ENCODE measurements around the gene PRPH.
"Not testable (repeated sequence)": the region's sequence is repeated elsewhere in the genome, so short reads cannot be mapped to it uniquely, and the experiment has no call there.

The PRPH gene

GRCh38 chr12:49255857-49256637 lies 38.9 kb upstream of the PRPH start:
- no peaks in the 10 kb centered on the region for H3K36me3 ChIP-seq (ENCODE audit: insufficient read depth)
- TF ChIP-seq CTCF (conservative IDR thresholded peaks at IDR 0.05; ENCODE audit: low read depth, low read length): no peak
- no peak overlapping the region for H3K9ac ChIP-seq
- H3K4me1 ChIP-seq (ENCODE audit: low read depth, poor library complexity, severe bottlenecking): peaks cover 9% of the 10 kb centered on the region
- H3K79me2 ChIP-seq (ENCODE audit: insufficient read depth, low read depth): no peaks in the 10 kb centered on the region
- H3K27me3 ChIP-seq (ENCODE audit: insufficient read depth, low read depth): no peaks in the 10 kb centered on the region
- H3K4me3 ChIP-seq (IDR thresholded peaks at IDR 0.05; ENCODE audit: insufficient read depth, low read depth, low read length): no peak overlapping the region
- no peaks in the 10 kb centered on the region for H4K20me1 ChIP-seq (ENCODE audit: insufficient read depth)
- no peak overlapping the region for H2AFZ ChIP-seq (ENCODE audit: low read depth)
- H3K27ac ChIP-seq: no peak overlapping the region
- H3K4me2 ChIP-seq: no peak overlapping the region

- not testable (repeated sequence) for H3K27ac ChIP-seq; H3K27me3 ChIP-seq (ENCODE audit: insufficient read depth, low read depth); H3K4me3 ChIP-seq (IDR thresholded peaks at IDR 0.05; ENCODE audit: insufficient read depth, low read depth, low read length); H3K36me3 ChIP-seq (ENCODE audit: insufficient read depth); H4K20me1 ChIP-seq (ENCODE audit: insufficient read depth); H3K79me2 ChIP-seq (ENCODE audit: insufficient read depth, low read depth); H3K9ac ChIP-seq; H3K4me2 ChIP-seq; H2AFZ ChIP-seq (ENCODE audit: low read depth)
- peaks cover 13% of the 10 kb centered on the region for H3K4me1 ChIP-seq (ENCODE audit: low read depth, poor library complexity, severe bottlenecking)
Observed at GRCh38 chr12:49257508-49258184, 37.3 kb upstream of the PRPH start.

GRCh38 chr12:49259452-49259851 lies 35.5 kb upstream of the PRPH start:
- peaks cover 24% of the 10 kb centered on the region for H3K4me1 ChIP-seq (ENCODE audit: low read depth, poor library complexity, severe bottlenecking)
- no peaks in the 10 kb centered on the region for H3K27me3 ChIP-seq (ENCODE audit: insufficient read depth, low read depth)
- H2AFZ ChIP-seq (ENCODE audit: low read depth): no peak overlapping the region
- H3K27ac ChIP-seq: no peak overlapping the region
- H3K36me3 ChIP-seq (ENCODE audit: insufficient read depth): no peaks in the 10 kb centered on the region
- H4K20me1 ChIP-seq (ENCODE audit: insufficient read depth): no peaks in the 10 kb centered on the region
- no peak overlapping the region for H3K9ac ChIP-seq
- no peak for TF ChIP-seq CTCF (conservative IDR thresholded peaks at IDR 0.05; ENCODE audit: low read depth, low read length)
- H3K4me3 ChIP-seq (IDR thresholded peaks at IDR 0.05; ENCODE audit: insufficient read depth, low read depth, low read length): no peak overlapping the region
- H3K79me2 ChIP-seq (ENCODE audit: insufficient read depth, low read depth): no peaks in the 10 kb centered on the region
- H3K4me2 ChIP-seq: no peak overlapping the region

GRCh38 chr12:49260166-49260565 lies 34.8 kb upstream of the PRPH start:
- no peak overlapping the region for H3K27ac ChIP-seq
- no peaks in the 10 kb centered on the region for H3K36me3 ChIP-seq (ENCODE audit: insufficient read depth)
- H3K27me3 ChIP-seq (ENCODE audit: insufficient read depth, low read depth): no peaks in the 10 kb centered on the region
- H2AFZ ChIP-seq (ENCODE audit: low read depth): no peak overlapping the region
- no peak overlapping the region for H3K9ac ChIP-seq
- H3K4me1 ChIP-seq (ENCODE audit: low read depth, poor library complexity, severe bottlenecking): peaks cover 24% of the 10 kb centered on the region
- H3K4me2 ChIP-seq: no peak overlapping the region
- peaks cover 3% of the 10 kb centered on the region for H3K79me2 ChIP-seq (ENCODE audit: insufficient read depth, low read depth)
- no peaks in the 10 kb centered on the region for H4K20me1 ChIP-seq (ENCODE audit: insufficient read depth)
- H3K4me3 ChIP-seq (IDR thresholded peaks at IDR 0.05; ENCODE audit: insufficient read depth, low read depth, low read length): no peak overlapping the region
- no peak for TF ChIP-seq CTCF (conservative IDR thresholded peaks at IDR 0.05; ENCODE audit: low read depth, low read length)
